SK-N-SH treated with all-trans-retinoic acid at 6 μM for 48 hours (cell line): ENCODE measurements around the gene SNRK.

ENCODE experiments used
- ATAC-seq: fragments of 200-7000 bp; cut with Tn5 transposase; 3 replicates; pipeline ENCODE4 v1.9.1; 2020; ENCODE audit warnings: mild to moderate bottlenecking, moderate library complexity
- ARNTL ChIP-seq: fragments of 450-650 bp; formaldehyde crosslinking; IDR thresholded peaks from 2 replicates; pipeline ENCODE4 v1.5.0; 2020; ENCODE audit warnings: low read depth, mild to moderate bottlenecking, moderate library complexity, borderline replicate concordance
- BACH2 ChIP-seq: fragments of 250-450 bp; sonication (Bioruptor Pico); IDR thresholded peaks from 2 replicates; pipeline ENCODE4 v1.9.0; 2021; ENCODE audit warnings: mild to moderate bottlenecking, borderline replicate concordance
- CREB5 ChIP-seq: fragments of 250-450 bp; sonication (Bioruptor Pico); IDR thresholded peaks from 2 replicates; pipeline ENCODE4 v1.5.1; 2020; ENCODE audit warnings: low read depth, mild to moderate bottlenecking, moderate library complexity
- CSDC2 ChIP-seq: fragments of 250-450 bp; sonication (Bioruptor Pico); IDR thresholded peaks from 2 replicates; pipeline ENCODE4 v1.5.0; 2020; ENCODE audit warnings: mild to moderate bottlenecking, moderate library complexity
- ESRRG ChIP-seq: fragments of 250-450 bp; sonication (Bioruptor Pico); IDR thresholded peaks from 2 replicates; pipeline ENCODE4 v1.6.1; 2021; ENCODE audit warnings: mild to moderate bottlenecking
- GLIS3 ChIP-seq: fragments of 250-450 bp; sonication (Bioruptor Pico); IDR thresholded peaks from 2 replicates; pipeline ENCODE4 v1.5.0; 2020; ENCODE audit warnings: mild to moderate bottlenecking, moderate library complexity
- ISL1 ChIP-seq: fragments of 250-450 bp; sonication (Bioruptor Pico); IDR thresholded peaks from 2 replicates; pipeline ENCODE4 v2.1.2; 2022; ENCODE audit warnings: mild to moderate bottlenecking, moderate library complexity
- OSR1 ChIP-seq: fragments of 250-450 bp; sonication (Bioruptor Pico); IDR thresholded peaks from 2 replicates; pipeline ENCODE4 v1.8.0; 2022; ENCODE audit warnings: moderate library complexity, mild to moderate bottlenecking, inconsistent platforms
- PATZ1 ChIP-seq: fragments of 250-450 bp; sonication (Bioruptor Pico); IDR thresholded peaks from 2 replicates; pipeline ENCODE4 v1.8.0; 2020; ENCODE audit warnings: mild to moderate bottlenecking, moderate library complexity, borderline replicate concordance
- POU6F1 ChIP-seq: fragments of 250-450 bp; sonication (Bioruptor Pico); IDR thresholded peaks from 2 replicates; pipeline ENCODE4 v1.8.0; 2021; ENCODE audit warnings: low read depth, mild to moderate bottlenecking, moderate library complexity, borderline replicate concordance
- PPARA ChIP-seq: fragments of 250-450 bp; sonication (Bioruptor Pico); IDR thresholded peaks from 2 replicates; pipeline ENCODE4 v1.5.0; 2020; ENCODE audit warnings: mild to moderate bottlenecking, borderline replicate concordance
- RARB ChIP-seq: fragments of 250-450 bp; sonication (Bioruptor Pico); IDR thresholded peaks from 2 replicates; pipeline ENCODE4 v1.8.0; 2021; ENCODE audit warnings: mild to moderate bottlenecking, moderate library complexity
- SNAI2 ChIP-seq: fragments of 250-450 bp; sonication (Bioruptor Pico); IDR thresholded peaks from 2 replicates; pipeline ENCODE4 v1.5.0; 2020; ENCODE audit warnings: mild to moderate bottlenecking, moderate library complexity
- TCF4 ChIP-seq: fragments of 250-450 bp; sonication (Bioruptor Pico); IDR thresholded peaks from 2 replicates; pipeline ENCODE4 v1.8.0; 2021; ENCODE audit warnings: mild to moderate bottlenecking, moderate library complexity, borderline replicate concordance
- TOX ChIP-seq: fragments of 250-450 bp; sonication (Bioruptor Pico); IDR thresholded peaks from 2 replicates; pipeline ENCODE4 v1.8.0; 2021; ENCODE audit warnings: mild to moderate bottlenecking, moderate library complexity, borderline replicate concordance
- TSHZ2 ChIP-seq: fragments of 250-450 bp; sonication (Bioruptor Pico); IDR thresholded peaks from 2 replicates; pipeline ENCODE4 v1.5.0; 2020; ENCODE audit warnings: mild to moderate bottlenecking, moderate library complexity
- ZFP30 ChIP-seq: fragments of 450-650 bp; formaldehyde crosslinking; IDR thresholded peaks from 2 replicates; pipeline ENCODE4 v1.5.0; 2022; ENCODE audit warnings: mild to moderate bottlenecking, moderate library complexity
- ZNF565 ChIP-seq: fragments of 450-650 bp; formaldehyde crosslinking; conservative IDR thresholded peaks from 2 replicates; pipeline ENCODE4 v1.5.0; 2020; ENCODE audit warnings: low read depth, mild to moderate bottlenecking, moderate library complexity

Gene SNRK

GRCh38 chr3:43345246-43345645, 58.9 kb downstream of the SNRK start (continued):
- TF ChIP-seq TSHZ2 (CRISPR knock-in tag) (no peak), ISL1 (CRISPR knock-in tag) (no peak), ZNF565 (no peak), POU6F1 (CRISPR knock-in tag) (no peak)

GRCh38 chr3:43345877-43346276, 59.5 kb downstream of the SNRK start:
- no peak for TF ChIP-seq PATZ1 (CRISPR knock-in tag)
- no peak for TF ChIP-seq ARNTL (CRISPR knock-in tag)
- TF ChIP-seq ZFP30 (CRISPR knock-in tag): no peak
- TF ChIP-seq SNAI2 (CRISPR knock-in tag): no peak
- no peak for TF ChIP-seq OSR1 (CRISPR knock-in tag)
- no peak for TF ChIP-seq ESRRG
- no peak for TF ChIP-seq RARB (CRISPR knock-in tag)
- no peak for TF ChIP-seq PPARA (CRISPR knock-in tag)
- TF ChIP-seq GLIS3 (CRISPR knock-in tag): no peak

GRCh38 chr3:43346978-43347749, 60.8 kb downstream of the SNRK start:
- no peak for ATAC-seq
- TF ChIP-seq TOX (CRISPR knock-in tag): no peak
- TF ChIP-seq CSDC2: no peak
- TF ChIP-seq GLIS3 (CRISPR knock-in tag): no peak
- TF ChIP-seq CREB5 (CRISPR knock-in tag): no peak
- no peak for TF ChIP-seq OSR1 (CRISPR knock-in tag)

More at GRCh38 chr3:43345877-43346276, 59.5 kb downstream of the SNRK start:
- ATAC-seq: peak; percentile 40; the same call in 1 of the 3 replicates

GRCh38 chr3:43347774-43348173, 61.4 kb downstream of the SNRK start:
- TF ChIP-seq CREB5 (CRISPR knock-in tag) (no peak), TCF4 (CRISPR knock-in tag) (no peak), PPARA (CRISPR knock-in tag) (no peak), PATZ1 (CRISPR knock-in tag) (no peak), BACH2 (CRISPR knock-in tag) (no peak)
- no peak for ATAC-seq
